Caco-2 (cell line): Measurements from ENCODE around the gene LRRC8C. TPM values are rescaled to one million over a fixed set of nuclear protein-coding genes. Genes with fewer than 3 reads are reported as not detected.

Experiments used
- BruUV-seq: library from RNA; stranded (reverse); fragments of 400-500 nt; replicated peaks from 2 replicates; lab custom pipeline; 2021; lab: Mats Ljungman, UMichigan
- CTCF ChIA-PET: fragments of 300-600 bp; sonication (Branson Sonifier 250); formaldehyde crosslinking; loops from one replicate; lab custom pipeline; 2022; ENCODE audit warnings: antibody characterized with exemption; lab: Charles Lee
- POLR2A ChIA-PET: fragments of 300-600 bp; sonication (Branson Sonifier 250); formaldehyde crosslinking; loops from one replicate; lab custom pipeline; 2022; ENCODE audit warnings: antibody characterized with exemption; lab: Charles Lee
- DNase-seq, 2 experiments: peaks; one replicate each; pipeline versions ENCODE4 v3.0.0 to v3.0.0-alpha.2; 2020 to 2022
- H3K27me3 ChIP-seq: replicated peaks from 2 replicates; pipeline ENCODE4 v1.6.0; 2011; ENCODE audit warnings: low read length; ENCODE audit not compliant: control insufficient read depth, insufficient read depth
- H3K36me3 ChIP-seq: 2 replicates; pipeline ENCODE4 v1.5.1; 2011; ENCODE audit warnings: low read length; ENCODE audit not compliant: control insufficient read depth, insufficient read depth
- H3K4me1 ChIP-seq: fragments of 250-450 bp; sonication (Bioruptor Pico); 2 replicates; pipeline ENCODE4 v1.5.1; 2020; ENCODE audit warnings: mild to moderate bottlenecking
- H3K4me3 ChIP-seq: 2 replicates; pipeline ENCODE4 v1.5.1; 2011; ENCODE audit warnings: low read depth, mild to moderate bottlenecking, control low read depth, low read length
- H3K9me3 ChIP-seq: fragments of 250-450 bp; sonication (Bioruptor Pico); 2 replicates; pipeline ENCODE4 v1.5.1; 2020; ENCODE audit warnings: mild to moderate bottlenecking, moderate library complexity
- H3K27ac Mint-ChIP-seq: one replicate; pipeline ENCODE4 v1.8.0; 2022; ENCODE audit warnings: mixed read lengths; ENCODE audit not compliant: unreplicated experiment
- H3K27me3 Mint-ChIP-seq: one replicate; pipeline ENCODE4 v1.8.0; 2022; ENCODE audit warnings: mixed read lengths; ENCODE audit not compliant: insufficient read depth, unreplicated experiment
- H3K36me3 Mint-ChIP-seq: one replicate; pipeline ENCODE4 v1.8.0; 2022; ENCODE audit warnings: mild to moderate bottlenecking, mixed read lengths; ENCODE audit not compliant: insufficient read depth, unreplicated experiment
- H3K4me1 Mint-ChIP-seq: one replicate; pipeline ENCODE4 v1.8.0; 2022; ENCODE audit warnings: low read depth, mixed read lengths; ENCODE audit not compliant: unreplicated experiment
- H3K4me3 Mint-ChIP-seq: one replicate; pipeline ENCODE4 v1.8.0; 2022; ENCODE audit warnings: mild to moderate bottlenecking, moderate library complexity, mixed read lengths; ENCODE audit not compliant: unreplicated experiment
- H3K9me3 Mint-ChIP-seq: one replicate; pipeline ENCODE4 v1.8.0; 2022; ENCODE audit warnings: mixed read lengths; ENCODE audit not compliant: unreplicated experiment
- intact Hi-C: fragments of 100-400 bp; cut with micrococcal nuclease; formaldehyde crosslinking; loops from one replicate; pipeline ENCODE4 v1.10.0; 2022; ENCODE audit not compliant: unreplicated experiment
- total RNA-seq: library from RNA; stranded (reverse); gene quantifications from 2 replicates; pipeline ENCODE4 v1.2.3, GENCODE V29; 2022
- TF ChIP-seq, protein P1 (sequence below), 2 experiments: fragments of 200-600 bp in 1 of 2; IDR thresholded peaks; 1 replicate in 1 of 2; 2 replicates in 1 of 2; pipeline versions ENCODE4 v1.5.1 to v1.8.0; 2011 to 2022; ENCODE audit warnings: antibody characterized with exemption in 1 of 2, control low read depth in 1 of 2, inconsistent platforms in 1 of 2, low read depth in 1 of 2, low read length in 1 of 2, mild to moderate bottlenecking in 1 of 2, moderate library complexity in 1 of 2; ENCODE audit not compliant: insufficient read depth in 1 of 2, severe bottlenecking in 1 of 2, unreplicated experiment in 1 of 2

LRRC8C gene
- total RNA-seq, 1 experiment from 2014 or later, result 0.11 TPM

DNA sequence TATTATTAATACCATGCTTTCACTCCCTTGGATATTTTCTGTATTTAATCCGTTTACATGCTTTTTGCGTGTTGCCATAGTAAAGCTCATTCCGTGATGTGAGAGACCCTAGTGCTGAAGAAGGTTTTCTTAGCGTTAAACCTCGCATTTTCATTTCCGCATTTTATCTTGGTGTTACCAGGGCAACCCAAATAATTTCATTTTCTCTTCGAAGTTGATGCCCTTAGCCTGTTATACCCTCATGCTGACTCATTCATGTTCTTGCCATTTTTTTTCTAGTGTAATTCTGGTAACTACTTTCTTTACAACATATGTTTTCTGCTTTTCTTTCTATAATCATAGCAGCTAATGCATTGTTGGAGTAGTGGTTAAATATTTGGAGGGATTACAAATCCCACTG, 37.2 kb downstream of the LRRC8C start:
- Mint-ChIP-seq H3K27me3 (peaks cover 16% of the 10 kb centered on the region), H3K27ac (no peak overlapping the region), H3K4me1 (no peaks in the 10 kb centered on the region), H3K36me3 (no peaks in the 10 kb centered on the region), H3K4me3 (no peak overlapping the region), H3K9me3 (no peaks in the 10 kb centered on the region)
- ChIA-PET CTCF (no interaction called here), POLR2A (no interaction called here)
- TF ChIP-seq, protein P1, sequence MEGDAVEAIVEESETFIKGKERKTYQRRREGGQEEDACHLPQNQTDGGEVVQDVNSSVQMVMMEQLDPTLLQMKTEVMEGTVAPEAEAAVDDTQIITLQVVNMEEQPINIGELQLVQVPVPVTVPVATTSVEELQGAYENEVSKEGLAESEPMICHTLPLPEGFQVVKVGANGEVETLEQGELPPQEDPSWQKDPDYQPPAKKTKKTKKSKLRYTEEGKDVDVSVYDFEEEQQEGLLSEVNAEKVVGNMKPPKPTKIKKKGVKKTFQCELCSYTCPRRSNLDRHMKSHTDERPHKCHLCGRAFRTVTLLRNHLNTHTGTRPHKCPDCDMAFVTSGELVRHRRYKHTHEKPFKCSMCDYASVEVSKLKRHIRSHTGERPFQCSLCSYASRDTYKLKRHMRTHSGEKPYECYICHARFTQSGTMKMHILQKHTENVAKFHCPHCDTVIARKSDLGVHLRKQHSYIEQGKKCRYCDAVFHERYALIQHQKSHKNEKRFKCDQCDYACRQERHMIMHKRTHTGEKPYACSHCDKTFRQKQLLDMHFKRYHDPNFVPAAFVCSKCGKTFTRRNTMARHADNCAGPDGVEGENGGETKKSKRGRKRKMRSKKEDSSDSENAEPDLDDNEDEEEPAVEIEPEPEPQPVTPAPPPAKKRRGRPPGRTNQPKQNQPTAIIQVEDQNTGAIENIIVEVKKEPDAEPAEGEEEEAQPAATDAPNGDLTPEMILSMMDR (IDR thresholded peaks at IDR 0.05; ENCODE audit: insufficient read depth in 1 of 2, low read depth in 1 of 2, low read length in 1 of 2, severe bottlenecking in 1 of 2, unreplicated experiment in 1 of 2), result no peak
- Histone ChIP-seq H3K36me3 (no peaks in the 10 kb centered on the region), H3K9me3 (no peaks in the 10 kb centered on the region), H3K27me3 (no peaks in the 10 kb centered on the region), H3K4me3 (no peak overlapping the region), H3K4me1 (no peaks in the 10 kb centered on the region)
- intact Hi-C loops, result no loop called here
- no TSS peak for BruUV-seq
- no peak for DNase-seq

DNA sequence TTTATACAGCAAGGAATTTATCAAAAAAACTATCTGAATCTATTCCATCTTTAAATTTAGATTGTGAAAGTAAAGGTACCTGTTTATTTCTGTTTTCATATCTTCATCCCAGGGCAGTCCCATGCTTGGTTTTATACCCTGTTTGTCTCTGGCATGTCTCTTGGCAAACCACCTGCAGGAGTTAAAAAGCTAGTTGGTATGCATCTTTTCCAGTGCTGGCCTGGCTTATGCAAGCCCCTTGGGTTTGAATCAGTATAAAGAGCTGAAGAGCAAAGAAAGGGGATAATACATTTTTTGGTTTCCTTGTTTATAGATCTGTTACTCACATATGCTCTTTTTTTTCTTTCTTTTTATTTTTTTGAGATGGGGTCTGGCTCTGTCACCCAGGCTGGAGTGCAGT, 37.8 kb downstream of the LRRC8C start:
- H3K36me3 ChIP-seq, result no peaks in the 10 kb centered on the region
- no peaks in the 10 kb centered on the region for H3K4me1 ChIP-seq
- no peaks in the 10 kb centered on the region for H3K9me3 Mint-ChIP-seq
- intact Hi-C loops, result no loop called here
- H3K9me3 ChIP-seq, result no peaks in the 10 kb centered on the region
- POLR2A ChIA-PET, result no interaction called here
- H3K27me3 Mint-ChIP-seq, result peaks cover 16% of the 10 kb centered on the region
- H3K4me3 Mint-ChIP-seq, result no peak overlapping the region
- H3K4me1 Mint-ChIP-seq, result no peaks in the 10 kb centered on the region
- TF ChIP-seq, protein P1 (IDR thresholded peaks at IDR 0.05; ENCODE audit: insufficient read depth in 1 of 2, low read depth in 1 of 2, low read length in 1 of 2, severe bottlenecking in 1 of 2, unreplicated experiment in 1 of 2), result no peak
- H3K27me3 ChIP-seq, result no peaks in the 10 kb centered on the region
- H3K4me3 ChIP-seq, result no peak overlapping the region
- no peak overlapping the region for H3K27ac Mint-ChIP-seq
- H3K36me3 Mint-ChIP-seq, result no peaks in the 10 kb centered on the region
- CTCF ChIA-PET, result no interaction called here
- BruUV-seq, result no TSS peak
- no peak for DNase-seq

DNA sequence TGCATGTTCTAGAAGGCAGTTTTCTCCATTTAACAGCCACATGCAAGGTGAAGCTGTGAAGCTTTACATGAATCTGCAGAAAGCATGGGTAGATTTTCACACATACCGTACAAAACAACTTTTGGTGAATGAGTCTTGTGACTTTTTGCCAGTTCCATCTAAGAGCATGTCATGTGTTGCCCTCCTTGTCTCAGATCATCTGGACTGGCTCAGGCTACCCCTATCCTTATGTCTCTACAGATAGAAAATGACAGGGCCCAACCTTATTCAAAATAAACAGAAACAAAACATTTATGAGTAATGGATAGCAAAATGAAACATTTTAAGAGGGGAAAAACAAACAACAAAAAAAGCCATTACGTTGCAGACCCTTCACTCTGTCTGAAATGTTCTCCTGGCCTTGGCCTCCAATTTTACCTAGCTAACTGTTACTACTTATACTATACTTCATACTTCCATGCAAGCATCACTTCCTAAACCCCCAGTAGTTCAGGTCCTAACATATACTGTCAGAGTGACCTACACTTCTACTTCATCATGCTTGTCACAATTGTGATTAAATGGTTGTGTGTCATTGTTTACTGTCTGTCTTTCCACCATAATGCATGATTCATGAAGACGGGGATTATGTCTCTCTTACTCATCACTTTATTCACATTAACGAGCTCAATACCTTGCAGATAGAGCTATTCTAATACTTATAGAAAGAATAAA, 39.0 kb downstream of the LRRC8C start:
- DNase-seq, result no peak
- CTCF ChIA-PET, result no interaction called here
- intact Hi-C loops, result no loop called here

More for the DNA sequence above, 39.0 kb downstream of the LRRC8C start:
- Histone ChIP-seq H3K36me3 (no peaks in the 10 kb centered on the region), H3K4me3 (no peak overlapping the region), H3K27me3 (no peaks in the 10 kb centered on the region), H3K9me3 (no peaks in the 10 kb centered on the region), H3K4me1 (no peaks in the 10 kb centered on the region)
- no peak overlapping the region for H3K27ac Mint-ChIP-seq
- H3K27me3 Mint-ChIP-seq, result peaks cover 16% of the 10 kb centered on the region
- POLR2A ChIA-PET, result no interaction called here
- H3K36me3 Mint-ChIP-seq, result no peaks in the 10 kb centered on the region
- no peaks in the 10 kb centered on the region for H3K9me3 Mint-ChIP-seq
- TF ChIP-seq, protein P1 (IDR thresholded peaks at IDR 0.05; ENCODE audit: insufficient read depth in 1 of 2, low read depth in 1 of 2, low read length in 1 of 2, severe bottlenecking in 1 of 2, unreplicated experiment in 1 of 2), result no peak
- H3K4me1 Mint-ChIP-seq, result no peaks in the 10 kb centered on the region
- H3K4me3 Mint-ChIP-seq, result no peak overlapping the region
- no TSS peak for BruUV-seq
